ENCODE data around the gene KLHL14. TPM values are rescaled to one million over a fixed set of nuclear protein-coding genes. Genes with fewer than 3 reads are reported as not detected.

Gene KLHL14
- total and polyA plus RNA-seq, 10 of the 15 experiments (the other 5 are each of a cell fraction or from before 2014, with no cell fraction given): 0.03 to 0.05 TPM; not detected in 8

DNA sequence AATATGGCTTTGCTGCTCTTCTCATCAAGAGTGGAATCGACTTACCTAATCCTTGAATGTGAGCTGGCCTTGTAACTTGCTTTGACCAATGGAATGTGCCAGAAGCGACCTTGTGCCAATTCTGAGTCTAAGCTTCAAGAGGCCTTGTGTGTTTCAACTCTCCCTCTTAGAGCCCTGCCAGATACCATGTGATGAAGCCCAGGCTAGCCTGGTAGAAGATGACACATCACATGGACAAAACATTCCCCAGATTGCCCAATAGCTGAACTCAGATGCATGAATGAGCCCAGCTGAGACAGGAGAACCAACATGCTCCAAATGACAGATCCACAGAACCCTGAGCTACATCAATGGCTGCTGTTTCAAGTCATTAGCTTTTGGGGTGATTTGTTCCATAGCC lies 4.2 kb upstream of the KLHL14 start (continued):
- TF ChIP-seq, protein P1, sequence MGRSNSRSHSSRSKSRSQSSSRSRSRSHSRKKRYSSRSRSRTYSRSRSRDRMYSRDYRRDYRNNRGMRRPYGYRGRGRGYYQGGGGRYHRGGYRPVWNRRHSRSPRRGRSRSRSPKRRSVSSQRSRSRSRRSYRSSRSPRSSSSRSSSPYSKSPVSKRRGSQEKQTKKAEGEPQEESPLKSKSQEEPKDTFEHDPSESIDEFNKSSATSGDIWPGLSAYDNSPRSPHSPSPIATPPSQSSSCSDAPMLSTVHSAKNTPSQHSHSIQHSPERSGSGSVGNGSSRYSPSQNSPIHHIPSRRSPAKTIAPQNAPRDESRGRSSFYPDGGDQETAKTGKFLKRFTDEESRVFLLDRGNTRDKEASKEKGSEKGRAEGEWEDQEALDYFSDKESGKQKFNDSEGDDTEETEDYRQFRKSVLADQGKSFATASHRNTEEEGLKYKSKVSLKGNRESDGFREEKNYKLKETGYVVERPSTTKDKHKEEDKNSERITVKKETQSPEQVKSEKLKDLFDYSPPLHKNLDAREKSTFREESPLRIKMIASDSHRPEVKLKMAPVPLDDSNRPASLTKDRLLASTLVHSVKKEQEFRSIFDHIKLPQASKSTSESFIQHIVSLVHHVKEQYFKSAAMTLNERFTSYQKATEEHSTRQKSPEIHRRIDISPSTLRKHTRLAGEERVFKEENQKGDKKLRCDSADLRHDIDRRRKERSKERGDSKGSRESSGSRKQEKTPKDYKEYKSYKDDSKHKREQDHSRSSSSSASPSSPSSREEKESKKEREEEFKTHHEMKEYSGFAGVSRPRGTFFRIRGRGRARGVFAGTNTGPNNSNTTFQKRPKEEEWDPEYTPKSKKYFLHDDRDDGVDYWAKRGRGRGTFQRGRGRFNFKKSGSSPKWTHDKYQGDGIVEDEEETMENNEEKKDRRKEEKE (IDR thresholded peaks at IDR 0.05): no peak
- no peak for TF ChIP-seq CBFB (IDR thresholded peaks at IDR 0.05; ENCODE audit: low read depth)
- no peak for TF ChIP-seq ZNF217 (IDR thresholded peaks at IDR 0.05)

GRCh38 chr18:32776561-32776960 lies 3.7 kb upstream of the KLHL14 start:
- BruUV-seq (replicated peaks): no TSS peak
- intact Hi-C loops (cut with micrococcal nuclease; ENCODE audit: unreplicated experiment): no loop called here

More at GRCh38 chr18:32776561-32776960, 3.7 kb upstream of the KLHL14 start:
- no peak for FAIRE-seq
- ChIA-PET POLR2A (no interaction called here), CTCF (no interaction called here), RAD21 (ENCODE audit: unreplicated experiment) (no interaction called here), SMC1A (ENCODE audit: uncharacterized antibody, unreplicated experiment) (no interaction called here)
- 63% methylated on average over 2 of the region's 2 CpGs for WGBS (ENCODE audit: insufficient coverage, insufficient replicate concordance, low lambda C conversion rate, missing lambda C conversion rate)
- in situ Hi-C loops (cut with MboI): no loop called here
- H3K27ac ChIP-seq (ENCODE audit: control insufficient read depth, insufficient read depth): no peak overlapping the region
- H3K4me1 ChIP-seq (ENCODE audit: control insufficient read depth, insufficient read depth, low read length): no peaks in the 10 kb centered on the region
- no peak overlapping the region for H3K9ac ChIP-seq (ENCODE audit: control insufficient read depth, insufficient read depth, low read length)
- DNase-seq (ENCODE audit: low read depth, low spot score): no peak
- TF ChIP-seq PML (IDR thresholded peaks at IDR 0.05; ENCODE audit: low read length) (no peak), JUND (IDR thresholded peaks at IDR 0.05; ENCODE audit: low read depth, low read length) (no peak), NFIC (IDR thresholded peaks at IDR 0.05; ENCODE audit: low read depth, low read length) (no peak), ZNF24 (IDR thresholded peaks at IDR 0.05) (no peak), EED (IDR thresholded peaks at IDR 0.05; ENCODE audit: low read depth) (no peak), MEF2B (IDR thresholded peaks at IDR 0.05; ENCODE audit: partially characterized antibody, poor library complexity, severe bottlenecking) (no peak), IKZF2 (IDR thresholded peaks at IDR 0.05) (no peak), E4F1 (IDR thresholded peaks at IDR 0.05; ENCODE audit: borderline replicate concordance, partially characterized antibody) (no peak), SREBF1 (IDR thresholded peaks at IDR 0.05; ENCODE audit: low read length) (no peak), RFX5 (IDR thresholded peaks at IDR 0.05; ENCODE audit: low read depth, low read length) (no peak), FOS (IDR thresholded peaks at IDR 0.05; ENCODE audit: borderline replicate concordance, extremely low read depth, insufficient read length) (no peak), KDM1A (IDR thresholded peaks at IDR 0.05; ENCODE audit: borderline replicate concordance) (no peak), HDAC6 (IDR thresholded peaks at IDR 0.05; ENCODE audit: unreplicated experiment) (no peak)
- TF ChIP-seq, protein P2, sequence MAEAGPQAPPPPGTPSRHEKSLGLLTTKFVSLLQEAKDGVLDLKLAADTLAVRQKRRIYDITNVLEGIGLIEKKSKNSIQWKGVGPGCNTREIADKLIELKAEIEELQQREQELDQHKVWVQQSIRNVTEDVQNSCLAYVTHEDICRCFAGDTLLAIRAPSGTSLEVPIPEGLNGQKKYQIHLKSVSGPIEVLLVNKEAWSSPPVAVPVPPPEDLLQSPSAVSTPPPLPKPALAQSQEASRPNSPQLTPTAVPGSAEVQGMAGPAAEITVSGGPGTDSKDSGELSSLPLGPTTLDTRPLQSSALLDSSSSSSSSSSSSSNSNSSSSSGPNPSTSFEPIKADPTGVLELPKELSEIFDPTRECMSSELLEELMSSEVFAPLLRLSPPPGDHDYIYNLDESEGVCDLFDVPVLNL (IDR thresholded peaks at IDR 0.05; ENCODE audit: low read depth, low read length): no peak
- no peaks in the 10 kb centered on the region for H3K79me2 ChIP-seq (ENCODE audit: control insufficient read depth, insufficient read depth, low read length)
- no peaks in the 10 kb centered on the region for H4K20me1 ChIP-seq (ENCODE audit: control insufficient read depth, insufficient read depth)
- no peaks in the 10 kb centered on the region for H3K9me3 ChIP-seq (replicated peaks; ENCODE audit: control insufficient read depth, insufficient read depth, low read length)
- no peaks in the 10 kb centered on the region for H3K36me3 ChIP-seq (ENCODE audit: control insufficient read depth in 2 of 2, insufficient read depth in 2 of 2, low read length in 1 of 2)
- no peak for ATAC-seq
- no peak overlapping the region for H3K4me3 ChIP-seq
- H3K27me3 ChIP-seq (replicated peaks in 1 of 2; ENCODE audit: control insufficient read depth in 2 of 2, insufficient read depth in 2 of 2, low read length in 1 of 2): peaks cover 1 to 8% of the 10 kb centered on the region in 2 experiments; a peak in 3 of 4 replicates
- H3K4me2 ChIP-seq (ENCODE audit: control insufficient read depth, insufficient read depth): no peak overlapping the region
- H2AFZ ChIP-seq (ENCODE audit: control insufficient read depth, low read depth, low read length): no peak overlapping the region

All from GM12878 (cell line).